Measurements from ENCODE around the gene SRGAP2C. TPM values are rescaled to one million over a fixed set of nuclear protein-coding genes. Genes with fewer than 3 reads are reported as not detected.

SRGAP2C gene
- total and polyA plus RNA-seq, 2 donors (not counting 3 experiments of a cell fraction or from before 2014, with no cell fraction given), result 5.6 to 56.4 TPM

GRCh38 chr1:121414905-121415304 is 230.1 kb downstream of the SRGAP2C start:
- H2AFZ ChIP-seq (ENCODE audit: low read depth, low read length), result peak overlapping the region; percentile 64
- peak; percentile 52 for DNase-seq (ENCODE audit: low read depth, low spot score)
- FAIRE-seq, result no peak
- TF ChIP-seq, protein P1, sequence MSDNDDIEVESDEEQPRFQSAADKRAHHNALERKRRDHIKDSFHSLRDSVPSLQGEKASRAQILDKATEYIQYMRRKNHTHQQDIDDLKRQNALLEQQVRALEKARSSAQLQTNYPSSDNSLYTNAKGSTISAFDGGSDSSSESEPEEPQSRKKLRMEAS (IDR thresholded peaks at IDR 0.05; ENCODE audit: insufficient read depth, insufficient read length), result no peak
- TF ChIP-seq MYC (IDR thresholded peaks at IDR 0.05; ENCODE audit: low read depth, low read length) (no peak), POLR2A (IDR thresholded peaks at IDR 0.05; ENCODE audit: low read depth, low read length) (no peak), GATA2 (IDR thresholded peaks at IDR 0.05; ENCODE audit: insufficient read depth, insufficient read length, low read depth, low read length) (no peak), POLR2AphosphoS5 (IDR thresholded peaks at IDR 0.05; ENCODE audit: insufficient read depth, low read depth, low read length) (no peak), CTCF (IDR thresholded peaks at IDR 0.05; ENCODE audit: extremely low read depth in 1 of 2, insufficient read depth in 1 of 2, low read depth in 1 of 2, low read length in 2 of 2) (no peak), FOS (IDR thresholded peaks at IDR 0.05; ENCODE audit: borderline replicate concordance, insufficient read depth, low read length) (no peak), EZH2 (IDR thresholded peaks at IDR 0.05; ENCODE audit: borderline replicate concordance, low read depth, low read length, severe bottlenecking) (no peak), JUN (IDR thresholded peaks at IDR 0.05; ENCODE audit: borderline replicate concordance, insufficient read depth, insufficient read length, low read depth) (no peak)
- H3K9ac ChIP-seq (replicated peaks; ENCODE audit: extremely low read depth, insufficient read depth, low read length), result no peak overlapping the region
- no peaks in the 10 kb centered on the region for H3K9me1 ChIP-seq (replicated peaks; ENCODE audit: control insufficient read depth, extremely low read depth, insufficient read depth, low read length)
- ChIA-PET POLR2A (no interaction called here), CTCF (no interaction called here)
- intact Hi-C loops (cut with micrococcal nuclease) (no loop called here), dilution Hi-C loops (cut with MboI; ENCODE audit: extremely low pct_ligation_motif_present, low sequenced_read_pairs) (no loop called here)
- no peak overlapping the region for H3K27ac ChIP-seq (ENCODE audit: insufficient read depth, low read depth, low read length)
- no TSS peak for BruUV-seq (replicated peaks)
- peak overlapping the region; percentile 8 for H3K4me2 ChIP-seq (ENCODE audit: insufficient read depth, low read length)
- H3K4me1 ChIP-seq (ENCODE audit: control insufficient read depth, extremely low read depth, insufficient read depth, low read length), result peaks cover 5% of the 10 kb centered on the region
- no peaks in the 10 kb centered on the region for H4K20me1 ChIP-seq (replicated peaks; ENCODE audit: control insufficient read depth, extremely low read depth, insufficient read depth, low read length)
- no peak overlapping the region for H3K4me3 ChIP-seq (replicated peaks in 1 of 3; ENCODE audit: insufficient read depth in 1 of 3, low read depth in 1 of 3, low read length in 3 of 3)
- no peaks in the 10 kb centered on the region for H3K27me3 ChIP-seq (ENCODE audit: control insufficient read depth in 2 of 2, insufficient read depth in 2 of 2, low read length in 2 of 2)
- no peaks in the 10 kb centered on the region for H3K36me3 ChIP-seq (ENCODE audit: control insufficient read depth in 2 of 2, extremely low read depth in 1 of 2, insufficient read depth in 2 of 2, low read length in 2 of 2)
- no peaks in the 10 kb centered on the region for H3K79me2 ChIP-seq (ENCODE audit: control insufficient read depth, insufficient read depth, low read length)
- no peaks in the 10 kb centered on the region for H3K9me3 ChIP-seq (replicated peaks; ENCODE audit: control insufficient read depth, insufficient read depth, low read length)
